LNCaP clone FGC (cell line): ENCODE results near the gene NUDT9.
A peak's percentile ranks its signal among the peaks of the same experiment; 100 is the strongest.
"Not testable (repeated sequence)": the region's sequence is repeated elsewhere in the genome, so short reads cannot be mapped to it uniquely, and the experiment has no call there.

Experiments
- DNase-seq: peaks from one replicate; pipeline ENCODE4 v3.0.0-alpha.2; 2011; ENCODE audit warnings: low read depth
- H3K4me3 ChIP-seq: 2 replicates; pipeline ENCODE4 v1.5.1; 2011; ENCODE audit warnings: mild to moderate bottlenecking, low read depth, low read length, control low read depth
- TF ChIP-seq, protein P1 (sequence below): IDR thresholded peaks from 2 replicates; pipeline ENCODE4 v1.5.1; 2012; ENCODE audit warnings: mild to moderate bottlenecking; ENCODE audit not compliant: control insufficient read depth, insufficient read depth; ENCODE audit errors: extremely low read depth

NUDT9 gene

DNA sequence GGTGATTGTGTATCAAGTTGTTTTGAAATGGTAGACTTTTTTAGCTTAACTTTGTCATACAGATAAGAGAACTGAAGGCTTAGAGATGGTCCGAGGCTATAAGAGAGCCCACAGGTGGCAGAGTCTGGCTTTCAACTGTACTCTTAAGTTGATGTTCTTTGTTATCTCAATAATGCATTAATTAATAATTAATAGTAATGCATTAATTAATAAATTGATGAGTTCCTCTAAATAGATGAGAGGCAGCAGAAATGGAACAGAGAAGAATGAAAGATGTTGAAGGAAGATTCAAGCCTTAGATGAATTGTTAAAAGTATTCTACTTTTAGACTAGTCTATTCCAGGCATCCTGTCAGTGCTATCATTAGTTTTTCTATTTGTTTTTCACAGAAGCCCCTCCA is 22.4 kb downstream of the NUDT9 start:
- no peak for DNase-seq
- TF ChIP-seq, protein P1, sequence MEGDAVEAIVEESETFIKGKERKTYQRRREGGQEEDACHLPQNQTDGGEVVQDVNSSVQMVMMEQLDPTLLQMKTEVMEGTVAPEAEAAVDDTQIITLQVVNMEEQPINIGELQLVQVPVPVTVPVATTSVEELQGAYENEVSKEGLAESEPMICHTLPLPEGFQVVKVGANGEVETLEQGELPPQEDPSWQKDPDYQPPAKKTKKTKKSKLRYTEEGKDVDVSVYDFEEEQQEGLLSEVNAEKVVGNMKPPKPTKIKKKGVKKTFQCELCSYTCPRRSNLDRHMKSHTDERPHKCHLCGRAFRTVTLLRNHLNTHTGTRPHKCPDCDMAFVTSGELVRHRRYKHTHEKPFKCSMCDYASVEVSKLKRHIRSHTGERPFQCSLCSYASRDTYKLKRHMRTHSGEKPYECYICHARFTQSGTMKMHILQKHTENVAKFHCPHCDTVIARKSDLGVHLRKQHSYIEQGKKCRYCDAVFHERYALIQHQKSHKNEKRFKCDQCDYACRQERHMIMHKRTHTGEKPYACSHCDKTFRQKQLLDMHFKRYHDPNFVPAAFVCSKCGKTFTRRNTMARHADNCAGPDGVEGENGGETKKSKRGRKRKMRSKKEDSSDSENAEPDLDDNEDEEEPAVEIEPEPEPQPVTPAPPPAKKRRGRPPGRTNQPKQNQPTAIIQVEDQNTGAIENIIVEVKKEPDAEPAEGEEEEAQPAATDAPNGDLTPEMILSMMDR: no peak
- no peak overlapping the region for H3K4me3 ChIP-seq

DNA sequence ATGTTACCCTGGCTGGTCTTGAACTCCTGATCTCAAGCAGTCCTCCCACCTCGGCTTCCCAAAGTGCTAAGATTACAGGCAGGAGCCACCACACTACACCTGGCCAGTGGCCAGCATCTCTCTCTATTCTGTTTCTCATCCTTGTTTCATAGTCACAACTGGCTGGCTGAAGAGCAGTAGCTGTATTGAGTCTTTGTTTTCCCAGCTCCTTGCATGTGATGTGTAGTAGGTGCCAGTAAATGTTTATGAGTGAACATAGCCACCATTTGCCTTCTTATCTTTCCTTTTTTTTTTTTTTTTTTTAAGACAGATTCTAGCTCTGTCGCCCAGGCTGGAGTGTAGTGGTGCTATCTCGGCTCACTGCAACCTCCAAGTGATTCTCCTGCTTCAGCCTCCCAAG is 23.6 kb downstream of the NUDT9 start:
- DNase-seq: no peak
- TF ChIP-seq, protein P1: no peak
- H3K4me3 ChIP-seq: no peak overlapping the region

DNA sequence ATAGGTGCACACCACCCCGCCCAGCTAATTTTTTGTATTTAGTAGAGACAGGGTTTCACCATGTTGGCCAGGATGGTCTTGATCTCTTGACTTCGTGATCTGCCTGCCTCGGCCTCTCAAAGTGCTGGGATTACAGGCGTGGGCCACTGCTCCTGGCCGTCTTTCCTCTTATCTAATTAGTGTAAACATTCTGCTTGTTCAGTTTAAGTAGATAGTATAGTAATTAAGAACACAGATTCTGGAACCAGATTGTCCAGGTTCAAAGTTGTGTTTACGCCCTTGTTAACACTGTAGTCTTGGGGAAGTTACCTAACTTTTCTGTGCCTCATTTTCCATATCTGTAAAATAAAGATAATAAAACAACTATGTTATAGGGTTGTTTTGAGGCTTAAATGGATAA is 24.0 kb downstream of the NUDT9 start:
- DNase-seq, H3K4me3 ChIP-seq: not testable (repeated sequence)

DNA sequence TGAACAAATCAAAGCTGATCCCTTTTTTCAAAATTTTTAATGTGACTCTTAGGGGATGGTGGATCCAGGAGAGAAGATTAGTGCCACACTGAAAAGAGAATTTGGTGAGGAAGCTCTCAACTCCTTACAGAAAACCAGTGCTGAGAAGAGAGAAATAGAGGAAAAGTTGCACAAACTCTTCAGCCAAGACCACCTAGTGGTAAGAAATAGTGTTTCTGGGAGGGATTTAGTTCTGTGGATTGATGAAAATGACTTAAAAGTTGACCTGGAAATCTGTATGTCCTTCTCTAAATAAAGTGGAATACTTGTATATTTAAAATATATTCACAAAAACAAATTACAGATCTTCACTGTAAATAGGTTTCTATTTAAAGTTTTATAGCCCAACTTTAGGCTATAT is 29.2 kb downstream of the NUDT9 start:
- no peak for DNase-seq
- no peak overlapping the region for H3K4me3 ChIP-seq
- TF ChIP-seq, protein P1: no peak

DNA sequence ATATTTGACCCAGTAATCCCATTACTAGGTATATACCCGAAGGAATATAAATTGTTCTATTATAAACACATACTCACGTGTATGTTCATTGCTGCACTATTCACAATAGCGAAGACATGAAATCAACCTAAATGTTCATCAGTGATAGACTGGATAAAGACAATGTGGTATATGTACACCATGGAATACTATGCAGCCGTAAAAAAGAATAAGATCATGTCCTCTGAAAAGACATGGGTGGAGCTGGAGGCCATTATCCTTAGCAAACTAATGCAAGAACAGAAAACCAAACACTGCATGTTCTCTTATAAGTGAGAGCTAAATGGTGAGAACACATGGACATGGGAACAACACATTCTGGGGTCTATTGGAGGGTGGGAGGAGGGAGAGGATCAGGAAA is 36.5 kb downstream of the NUDT9 start:
- no peak overlapping the region for H3K4me3 ChIP-seq
- DNase-seq: no peak
- TF ChIP-seq, protein P1: no peak

DNA sequence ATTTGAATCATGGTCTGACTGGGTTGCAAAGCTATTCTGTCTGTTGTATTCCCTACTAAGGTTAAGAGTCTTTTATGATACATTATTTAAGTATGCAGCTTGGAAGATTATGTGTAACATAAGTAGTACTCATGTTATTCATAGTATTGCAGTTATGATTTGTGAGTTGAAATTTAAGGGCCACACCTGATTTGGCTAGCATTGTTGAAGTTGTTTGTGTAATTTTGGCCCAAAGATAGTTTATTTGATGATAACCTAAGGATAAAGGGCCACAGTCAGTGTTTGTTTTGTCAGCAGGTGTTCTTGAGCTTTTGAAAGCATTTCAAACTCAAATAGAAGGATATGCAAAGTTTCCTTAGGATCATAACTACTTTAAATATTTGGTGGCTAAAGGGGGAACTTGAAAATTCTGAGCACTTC is 38.9 kb downstream of the NUDT9 start:
- peak; percentile 35 for DNase-seq
- no peak overlapping the region for H3K4me3 ChIP-seq
- TF ChIP-seq, protein P1: no peak

DNA sequence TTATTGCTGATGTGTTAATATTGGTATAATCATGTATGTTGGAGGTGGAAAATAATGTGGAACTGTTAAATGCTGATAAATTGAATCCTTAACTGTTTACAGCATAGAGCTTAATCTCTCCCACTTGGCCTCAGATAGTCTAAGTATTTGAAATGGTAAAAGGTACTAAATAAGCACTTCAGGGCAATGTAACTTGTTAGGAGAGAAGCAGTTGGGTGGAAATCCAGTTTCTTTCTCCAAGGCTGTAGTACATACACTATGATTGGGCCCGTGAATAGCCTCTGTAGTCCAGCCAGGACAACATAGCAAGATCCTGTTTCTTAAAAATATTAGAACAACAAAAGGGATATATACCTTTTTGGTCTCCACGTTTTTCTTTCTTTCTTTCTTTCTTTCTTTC is 39.7 kb downstream of the NUDT9 start:
- H3K4me3 ChIP-seq: no peak overlapping the region
- no peak for DNase-seq
- TF ChIP-seq, protein P1: no peak
